ENCODE data around the gene KLHL30. TPM values are rescaled to one million over a fixed set of nuclear protein-coding genes. Genes with fewer than 3 reads are reported as not detected.

The KLHL30 gene
- total and polyA plus RNA-seq, 4 experiments from 2014 or later, result not detected

DNA sequence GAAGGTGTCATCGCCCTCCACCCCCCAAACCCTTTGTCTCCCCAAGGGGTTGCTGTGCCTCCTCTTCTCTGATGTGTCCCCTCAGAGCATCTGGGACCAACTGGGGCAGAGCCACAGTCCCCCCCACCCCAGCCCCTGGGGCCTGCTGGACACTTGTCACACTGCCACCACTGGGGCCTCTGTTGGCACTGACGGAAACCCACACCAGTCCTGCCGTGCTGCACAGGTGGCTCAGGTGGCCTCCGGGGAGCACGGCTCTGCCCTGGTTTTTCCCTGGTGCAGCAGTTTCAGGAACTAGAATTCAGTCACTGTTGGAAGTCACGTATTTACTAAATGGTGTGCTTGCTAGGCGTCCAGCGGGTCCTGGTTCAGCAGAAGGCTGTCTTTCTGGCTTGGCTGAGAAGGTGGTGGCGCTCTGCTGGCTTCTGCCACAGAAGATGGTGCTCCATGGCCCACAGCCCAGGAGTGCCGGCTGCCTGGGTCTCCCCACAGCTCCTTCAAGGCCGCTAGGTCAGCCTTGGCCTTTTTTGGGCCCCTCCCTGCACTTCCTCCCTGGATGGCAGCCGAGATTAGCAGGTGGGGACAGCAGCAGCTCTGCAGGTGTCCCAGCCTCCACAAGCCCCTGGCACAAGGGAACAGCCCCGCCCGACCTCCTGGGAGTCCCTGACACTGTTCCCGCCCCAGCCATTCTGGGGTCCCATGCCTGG, 18.6 kb upstream of the KLHL30 start:
- H3K27ac Mint-ChIP-seq, result no peak overlapping the region
- Histone ChIP-seq H3K27me3 (ENCODE audit: insufficient read depth, low read length) (no peaks in the 10 kb centered on the region), H3K4me3 (ENCODE audit: low read length in 2 of 2) (no peak overlapping the region), H3K4me1 (ENCODE audit: insufficient read depth, low read length) (no peaks in the 10 kb centered on the region), H3K9me3 (ENCODE audit: control insufficient read depth in 1 of 2, low read length in 2 of 2) (no peaks in the 10 kb centered on the region), H3K27ac (ENCODE audit: low read depth, low read length) (no peak overlapping the region), H3K36me3 (ENCODE audit: insufficient read depth, low read length) (no peaks in the 10 kb centered on the region)
- intact Hi-C loops (cut with micrococcal nuclease), result no loop called here
- DNase-seq, result peak in 1 of 5 donors; percentile 19
- CTCF ChIA-PET (ENCODE audit: partially characterized antibody), result no interaction called here
- peaks cover 0 to 2% (median 0%) of the 10 kb centered on the region in 4 donors for H3K4me1 Mint-ChIP-seq
- peaks cover 0 to 2% (median 0%) of the 10 kb centered on the region in 8 donors for H3K9me3 Mint-ChIP-seq
- H3K4me3 Mint-ChIP-seq, result no peak overlapping the region
- POLR2A ChIA-PET (ENCODE audit: partially characterized antibody), result no interaction called here
- no peaks in the 10 kb centered on the region for H3K36me3 Mint-ChIP-seq
- peaks cover 0 to 7% of the 10 kb centered on the region in 2 donors for H3K27me3 Mint-ChIP-seq

- ChIA-PET CTCF (ENCODE audit: partially characterized antibody) (no interaction called here), POLR2A (ENCODE audit: partially characterized antibody) (no interaction called here)
- no peaks in the 10 kb centered on the region for H3K27me3 ChIP-seq (ENCODE audit: insufficient read depth, low read length)
- H3K27me3 Mint-ChIP-seq, result peaks cover 0 to 7% of the 10 kb centered on the region in 2 donors
- H3K9me3 ChIP-seq (ENCODE audit: control insufficient read depth in 1 of 2, low read length in 2 of 2), result no peaks in the 10 kb centered on the region
- H3K4me3 Mint-ChIP-seq, result no peak overlapping the region
- no peaks in the 10 kb centered on the region for H3K36me3 Mint-ChIP-seq
- H3K27ac ChIP-seq (ENCODE audit: low read depth, low read length), result no peak overlapping the region
- no peak overlapping the region for H3K27ac Mint-ChIP-seq
- no peaks in the 10 kb centered on the region for H3K4me1 ChIP-seq (ENCODE audit: insufficient read depth, low read length)
- no peaks in the 10 kb centered on the region for H3K36me3 ChIP-seq (ENCODE audit: insufficient read depth, low read length)
- intact Hi-C loops (cut with micrococcal nuclease), result no loop called here
- H3K9me3 Mint-ChIP-seq, result peaks cover 0 to 2% (median 0%) of the 10 kb centered on the region in 8 donors
- no peak overlapping the region for H3K4me3 ChIP-seq (ENCODE audit: low read length in 2 of 2)
- DNase-seq, result peak in 1 of 5 donors; percentile 16
- H3K4me1 Mint-ChIP-seq, result peaks cover 0 to 2% (median 0%) of the 10 kb centered on the region in 4 donors
These were observed 17.8 kb upstream of the KLHL30 start for GRCh38 chr2:238120463-238121298.

- H3K36me3 ChIP-seq (ENCODE audit: insufficient read depth, low read length), result no peaks in the 10 kb centered on the region
- DNase-seq, result peak in 1 of 5 donors; percentile 5
- no peaks in the 10 kb centered on the region for H3K9me3 ChIP-seq (ENCODE audit: control insufficient read depth in 1 of 2, low read length in 2 of 2)
- Mint-ChIP-seq H3K4me1 (peaks cover 0 to 2% (median 0%) of the 10 kb centered on the region in 4 donors), H3K27me3 (peaks cover 0 to 7% of the 10 kb centered on the region in 2 donors), H3K4me3 (no peak overlapping the region), H3K27ac (no peak overlapping the region), H3K9me3 (peaks cover 0 to 2% (median 0%) of the 10 kb centered on the region in 8 donors), H3K36me3 (no peaks in the 10 kb centered on the region)
- ChIA-PET CTCF (ENCODE audit: partially characterized antibody) (no interaction called here), POLR2A (ENCODE audit: partially characterized antibody) (no interaction called here)
- H3K4me1 ChIP-seq (ENCODE audit: insufficient read depth, low read length), result no peaks in the 10 kb centered on the region
- no peaks in the 10 kb centered on the region for H3K27me3 ChIP-seq (ENCODE audit: insufficient read depth, low read length)
- intact Hi-C loops (cut with micrococcal nuclease), result no loop called here
- no peak overlapping the region for H3K4me3 ChIP-seq (ENCODE audit: low read length in 2 of 2)
- H3K27ac ChIP-seq (ENCODE audit: low read depth, low read length), result no peak overlapping the region
These were observed 16.8 kb upstream of the KLHL30 start for GRCh38 chr2:238121511-238122286.

DNA sequence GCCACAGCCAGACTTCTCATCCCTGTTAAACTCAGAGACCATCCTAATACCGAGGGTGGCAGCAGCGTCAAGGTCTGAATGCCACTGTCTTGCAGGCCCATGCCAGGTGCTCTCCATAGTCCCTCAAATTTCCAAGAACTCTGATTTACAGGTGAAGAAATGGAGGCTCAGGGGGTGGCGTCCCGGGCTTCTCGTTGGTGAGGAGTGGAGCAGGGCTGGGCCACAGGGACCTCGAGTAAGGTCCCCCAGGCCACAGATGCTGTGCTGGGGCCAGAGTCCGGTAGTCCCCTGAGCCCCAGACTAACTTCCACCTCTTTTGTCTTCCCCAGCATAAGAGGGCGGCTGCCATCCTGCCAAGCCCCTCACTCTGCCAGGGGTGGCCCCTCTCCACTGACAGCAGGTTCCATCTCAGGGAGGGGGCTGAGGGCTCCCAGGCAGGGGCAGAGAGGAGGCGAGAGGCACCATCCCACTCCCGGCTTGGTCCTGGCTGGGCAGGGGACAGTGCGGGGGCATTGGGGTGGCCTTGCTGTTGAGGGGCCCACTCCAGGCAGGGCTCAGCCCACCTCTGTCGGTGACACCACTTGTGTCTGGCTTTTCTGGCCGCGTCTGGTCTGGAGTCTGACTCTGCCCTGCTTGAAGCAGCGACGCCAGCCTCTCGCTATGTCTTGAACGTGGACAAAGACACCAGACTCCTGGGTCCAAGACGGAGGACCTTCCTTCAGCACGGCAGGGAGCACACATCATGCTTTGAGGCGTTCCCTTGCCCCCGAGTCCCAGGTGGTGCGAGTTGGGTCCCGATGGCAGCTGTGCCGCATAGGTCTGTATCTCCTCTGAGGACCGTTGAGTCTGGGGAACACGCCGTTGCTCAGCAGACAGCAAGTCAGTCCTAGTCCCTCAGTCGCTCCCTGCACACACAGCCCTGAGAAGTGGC, 15.9 kb upstream of the KLHL30 start:
- Mint-ChIP-seq H3K27me3 (peaks cover 0 to 7% of the 10 kb centered on the region in 2 donors), H3K27ac (no peak overlapping the region)
- DNase-seq, result no peak

DNA sequence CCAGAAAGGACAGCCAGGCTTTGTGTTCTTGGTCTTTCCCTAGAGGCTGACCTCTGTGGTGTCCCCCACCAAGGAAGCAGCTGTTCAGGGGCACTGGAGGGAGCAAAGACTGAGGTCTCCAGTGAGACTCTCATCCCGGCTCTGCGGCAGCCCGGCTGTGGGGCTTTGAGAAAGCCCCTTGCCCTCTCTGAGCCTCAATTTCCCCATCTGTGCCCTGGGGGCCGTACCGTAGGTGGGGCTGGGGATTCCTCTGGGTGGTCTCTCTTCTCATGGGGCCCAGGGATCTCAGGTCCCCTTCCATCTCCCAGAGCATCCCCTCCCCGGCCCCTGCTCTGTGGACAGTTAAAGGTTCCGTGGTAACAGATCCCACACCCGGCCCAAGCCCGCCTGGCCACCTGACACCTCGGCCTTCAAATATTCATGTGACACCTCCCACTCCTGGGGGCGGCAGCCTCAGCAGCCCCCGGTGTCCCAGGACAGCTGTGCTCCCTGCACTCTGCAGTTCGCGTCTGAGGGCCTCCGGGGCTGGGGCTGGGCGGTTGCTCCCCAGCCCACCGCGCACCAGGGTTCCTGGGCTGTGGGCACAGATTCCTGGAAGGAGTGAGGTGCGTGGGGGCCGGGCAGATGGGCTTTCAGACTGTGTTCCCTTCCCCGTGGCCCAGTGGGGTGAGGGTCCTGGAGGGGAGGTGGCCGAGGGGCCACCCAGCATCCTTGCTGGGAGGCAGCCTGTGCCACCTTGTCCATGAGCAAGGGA, 15.1 kb upstream of the KLHL30 start:
- Histone ChIP-seq H3K27me3 (ENCODE audit: insufficient read depth, low read length) (no peaks in the 10 kb centered on the region), H3K4me3 (ENCODE audit: low read length in 2 of 2) (no peak overlapping the region), H3K27ac (ENCODE audit: low read depth, low read length) (no peak overlapping the region), H3K36me3 (ENCODE audit: insufficient read depth, low read length) (no peaks in the 10 kb centered on the region), H3K4me1 (ENCODE audit: insufficient read depth, low read length) (no peaks in the 10 kb centered on the region), H3K9me3 (ENCODE audit: control insufficient read depth in 1 of 2, low read length in 2 of 2) (no peaks in the 10 kb centered on the region)
- Mint-ChIP-seq H3K36me3 (no peaks in the 10 kb centered on the region), H3K9me3 (no peaks in the 10 kb centered on the region), H3K4me1 (peaks cover 0 to 2% (median 0%) of the 10 kb centered on the region in 4 donors), H3K27me3 (peaks cover 0 to 3% of the 10 kb centered on the region in 2 donors), H3K4me3 (no peak overlapping the region), H3K27ac (no peak overlapping the region)
- ChIA-PET POLR2A (ENCODE audit: partially characterized antibody) (no interaction called here), CTCF (ENCODE audit: partially characterized antibody) (no interaction called here)
- no peak for DNase-seq
- intact Hi-C loops (cut with micrococcal nuclease), result no loop called here

More for the DNA sequence above, 15.9 kb upstream of the KLHL30 start:
- Histone ChIP-seq H3K9me3 (ENCODE audit: control insufficient read depth in 1 of 2, low read length in 2 of 2) (no peaks in the 10 kb centered on the region), H3K36me3 (ENCODE audit: insufficient read depth, low read length) (no peaks in the 10 kb centered on the region), H3K27ac (ENCODE audit: low read depth, low read length) (no peak overlapping the region), H3K27me3 (ENCODE audit: insufficient read depth, low read length) (no peaks in the 10 kb centered on the region), H3K4me1 (ENCODE audit: insufficient read depth, low read length) (no peaks in the 10 kb centered on the region), H3K4me3 (ENCODE audit: low read length in 2 of 2) (no peak overlapping the region)
- POLR2A ChIA-PET (ENCODE audit: partially characterized antibody), result no interaction called here
- intact Hi-C loops (cut with micrococcal nuclease), result no loop called here
- Mint-ChIP-seq H3K4me1 (peaks cover 0 to 2% (median 0%) of the 10 kb centered on the region in 4 donors), H3K4me3 (no peak overlapping the region), H3K9me3 (peaks cover 0 to 1% (median 0%) of the 10 kb centered on the region in 8 donors), H3K36me3 (no peaks in the 10 kb centered on the region)
- CTCF ChIA-PET (ENCODE audit: partially characterized antibody), result no interaction called here

- POLR2A ChIA-PET (ENCODE audit: partially characterized antibody), result no interaction called here
- Histone ChIP-seq H3K27me3 (ENCODE audit: insufficient read depth, low read length) (no peaks in the 10 kb centered on the region), H3K4me1 (ENCODE audit: insufficient read depth, low read length) (no peaks in the 10 kb centered on the region), H3K27ac (ENCODE audit: low read depth, low read length) (no peak overlapping the region), H3K4me3 (ENCODE audit: low read length in 2 of 2) (no peak overlapping the region), H3K9me3 (ENCODE audit: control insufficient read depth in 1 of 2, low read length in 2 of 2) (no peaks in the 10 kb centered on the region), H3K36me3 (ENCODE audit: insufficient read depth, low read length) (no peaks in the 10 kb centered on the region)
- no peak overlapping the region for H3K4me3 Mint-ChIP-seq
- H3K4me1 Mint-ChIP-seq, result peaks cover 0 to 2% (median 0%) of the 10 kb centered on the region in 4 donors
- no peaks in the 10 kb centered on the region for H3K9me3 Mint-ChIP-seq
- intact Hi-C loops (cut with micrococcal nuclease), result no loop called here
- no peak overlapping the region for H3K27ac Mint-ChIP-seq
- no peaks in the 10 kb centered on the region for H3K27me3 Mint-ChIP-seq
- CTCF ChIA-PET (ENCODE audit: partially characterized antibody), result no interaction called here
- H3K36me3 Mint-ChIP-seq, result no peaks in the 10 kb centered on the region
- no peak for DNase-seq
These were observed 14.4 kb upstream of the KLHL30 start for GRCh38 chr2:238123991-238124470.
